C4-2B (cell line): ENCODE measurements around the gene PLCB2.

Experiments
- CTCF ChIP-seq: fragments of 450-650 bp; conservative IDR thresholded peaks from 2 replicates; pipeline ENCODE4 v1.5.1; 2017; ENCODE audit warnings: mild to moderate bottlenecking
- ZFX ChIP-seq: fragments of 450-650 bp; IDR thresholded peaks from 2 replicates; pipeline ENCODE4 v1.6.1; 2017

GRCh38 chr15:40327457-40327856, 19.7 kb upstream of the PLCB2 start:
- TF ChIP-seq CTCF (no peak), ZFX (no peak)
